Esophagus muscularis mucosa (tissue), 3 donors: ENCODE measurements around the gene LBHD2.

ENCODE experiments used
- POLR2AphosphoS5 ChIP-seq, 2 donors: sonication (generic); formaldehyde crosslinking; IDR thresholded peaks; one replicate each; pipeline ENCODE4 v1.6.1; 2017; ENCODE audit warnings: antibody characterized with exemption in 2 of 2
- TF ChIP-seq, protein P1 (sequence below), 3 experiments: fragments of 200-600 bp in 2 of 3; fragments of 450-650 bp in 1 of 3; sonication (generic) in 2 of 3; IDR thresholded peaks; one replicate each; pipeline ENCODE4 v1.5.1; 2017 to 2019; ENCODE audit warnings: antibody characterized with exemption in 3 of 3, mild to moderate bottlenecking in 2 of 3, moderate library complexity in 1 of 3

DNA sequence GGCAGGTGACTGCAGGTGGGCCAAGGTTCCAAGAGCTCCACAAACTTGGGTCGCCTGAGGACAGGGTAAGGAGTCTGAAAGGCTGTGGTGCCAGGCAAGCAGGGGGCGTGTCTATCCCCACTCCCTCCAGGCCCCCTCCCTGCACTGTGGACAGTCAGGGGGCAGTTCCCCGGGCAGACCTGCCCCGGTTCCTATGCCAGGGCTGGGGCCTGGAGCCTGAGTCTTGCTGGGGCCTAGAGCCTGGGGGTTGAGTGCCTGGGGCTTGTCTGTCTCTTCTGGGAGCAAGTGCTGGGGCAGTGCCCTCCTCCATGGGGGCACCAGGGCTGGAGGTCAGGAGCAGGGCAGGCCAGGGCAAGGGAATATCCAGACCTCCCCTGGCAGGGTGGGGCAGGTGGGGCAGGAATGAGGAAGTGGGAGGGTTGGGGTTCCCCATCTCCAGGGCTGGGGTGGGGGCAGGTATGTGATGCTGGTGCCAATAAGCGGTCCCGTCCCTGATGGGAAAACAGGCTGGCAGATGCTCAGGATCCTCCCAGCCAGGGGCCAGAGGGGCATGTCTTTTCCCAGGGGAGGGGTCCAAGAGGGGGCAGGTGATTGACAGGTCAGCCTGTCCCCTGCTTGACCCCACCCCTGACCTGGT, 27.3 kb downstream of the LBHD2 start:
- TF ChIP-seq, protein P1, sequence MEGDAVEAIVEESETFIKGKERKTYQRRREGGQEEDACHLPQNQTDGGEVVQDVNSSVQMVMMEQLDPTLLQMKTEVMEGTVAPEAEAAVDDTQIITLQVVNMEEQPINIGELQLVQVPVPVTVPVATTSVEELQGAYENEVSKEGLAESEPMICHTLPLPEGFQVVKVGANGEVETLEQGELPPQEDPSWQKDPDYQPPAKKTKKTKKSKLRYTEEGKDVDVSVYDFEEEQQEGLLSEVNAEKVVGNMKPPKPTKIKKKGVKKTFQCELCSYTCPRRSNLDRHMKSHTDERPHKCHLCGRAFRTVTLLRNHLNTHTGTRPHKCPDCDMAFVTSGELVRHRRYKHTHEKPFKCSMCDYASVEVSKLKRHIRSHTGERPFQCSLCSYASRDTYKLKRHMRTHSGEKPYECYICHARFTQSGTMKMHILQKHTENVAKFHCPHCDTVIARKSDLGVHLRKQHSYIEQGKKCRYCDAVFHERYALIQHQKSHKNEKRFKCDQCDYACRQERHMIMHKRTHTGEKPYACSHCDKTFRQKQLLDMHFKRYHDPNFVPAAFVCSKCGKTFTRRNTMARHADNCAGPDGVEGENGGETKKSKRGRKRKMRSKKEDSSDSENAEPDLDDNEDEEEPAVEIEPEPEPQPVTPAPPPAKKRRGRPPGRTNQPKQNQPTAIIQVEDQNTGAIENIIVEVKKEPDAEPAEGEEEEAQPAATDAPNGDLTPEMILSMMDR (IDR thresholded peaks at IDR 0.05) = no peak
- no peak for TF ChIP-seq POLR2AphosphoS5 (IDR thresholded peaks at IDR 0.05)
